ENCODE measurements around the gene MLLT3.

The MLLT3 gene

DNA sequence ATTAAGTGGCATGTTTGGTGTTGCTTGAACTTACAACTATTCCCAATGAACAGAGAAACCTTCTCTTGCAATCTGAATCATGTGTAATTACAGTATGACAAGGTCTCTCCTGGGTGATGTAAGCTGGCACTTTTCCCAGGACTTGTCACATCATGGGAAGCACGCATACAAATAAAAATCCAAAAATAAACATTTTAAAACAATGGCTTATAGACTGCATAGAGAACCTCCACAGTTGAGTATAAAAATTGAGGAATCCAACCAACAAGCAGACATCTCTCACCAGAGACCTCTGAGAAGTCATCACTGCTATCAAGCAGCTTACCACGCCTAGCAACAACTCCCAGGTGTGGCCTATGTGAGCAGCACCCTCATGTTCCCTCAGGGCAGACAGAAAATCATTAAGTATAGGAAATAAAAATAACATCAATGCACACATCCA, 3.9 kb downstream of the MLLT3 start:
- TF ChIP-seq, protein P1, sequence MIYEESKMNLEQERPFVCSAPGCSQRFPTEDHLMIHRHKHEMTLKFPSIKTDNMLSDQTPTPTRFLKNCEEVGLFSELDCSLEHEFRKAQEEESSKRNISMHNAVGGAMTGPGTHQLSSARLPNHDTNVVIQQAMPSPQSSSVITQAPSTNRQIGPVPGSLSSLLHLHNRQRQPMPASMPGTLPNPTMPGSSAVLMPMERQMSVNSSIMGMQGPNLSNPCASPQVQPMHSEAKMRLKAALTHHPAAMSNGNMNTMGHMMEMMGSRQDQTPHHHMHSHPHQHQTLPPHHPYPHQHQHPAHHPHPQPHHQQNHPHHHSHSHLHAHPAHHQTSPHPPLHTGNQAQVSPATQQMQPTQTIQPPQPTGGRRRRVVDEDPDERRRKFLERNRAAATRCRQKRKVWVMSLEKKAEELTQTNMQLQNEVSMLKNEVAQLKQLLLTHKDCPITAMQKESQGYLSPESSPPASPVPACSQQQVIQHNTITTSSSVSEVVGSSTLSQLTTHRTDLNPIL (CRISPR knock-in tag; IDR thresholded peaks at IDR 0.05; ENCODE audit: low read depth), result no peak
- TF ChIP-seq OSR1 (CRISPR knock-in tag; IDR thresholded peaks at IDR 0.05) (no peak), RARB (CRISPR knock-in tag; IDR thresholded peaks at IDR 0.05) (no peak), CSRNP3 (CRISPR knock-in tag; IDR thresholded peaks at IDR 0.05) (no peak), ZFP3 (CRISPR knock-in tag; IDR thresholded peaks at IDR 0.05) (no peak), PATZ1 (CRISPR knock-in tag; IDR thresholded peaks at IDR 0.05; ENCODE audit: borderline replicate concordance) (no peak), GLIS3 (CRISPR knock-in tag; IDR thresholded peaks at IDR 0.05) (no peak), POU6F1 (CRISPR knock-in tag; IDR thresholded peaks at IDR 0.05; ENCODE audit: borderline replicate concordance, low read depth) (no peak), ZNF565 (CRISPR knock-in tag; conservative IDR thresholded peaks at IDR 0.05; ENCODE audit: low read depth) (no peak), BACH2 (CRISPR knock-in tag; IDR thresholded peaks at IDR 0.05; ENCODE audit: borderline replicate concordance) (no peak), ESRRG (CRISPR knock-in tag; IDR thresholded peaks at IDR 0.05) (no peak), ISL1 (CRISPR knock-in tag; IDR thresholded peaks at IDR 0.05) (no peak), ZNF70 (CRISPR knock-in tag; IDR thresholded peaks at IDR 0.05) (no peak)
- TF ChIP-seq, protein P2, sequence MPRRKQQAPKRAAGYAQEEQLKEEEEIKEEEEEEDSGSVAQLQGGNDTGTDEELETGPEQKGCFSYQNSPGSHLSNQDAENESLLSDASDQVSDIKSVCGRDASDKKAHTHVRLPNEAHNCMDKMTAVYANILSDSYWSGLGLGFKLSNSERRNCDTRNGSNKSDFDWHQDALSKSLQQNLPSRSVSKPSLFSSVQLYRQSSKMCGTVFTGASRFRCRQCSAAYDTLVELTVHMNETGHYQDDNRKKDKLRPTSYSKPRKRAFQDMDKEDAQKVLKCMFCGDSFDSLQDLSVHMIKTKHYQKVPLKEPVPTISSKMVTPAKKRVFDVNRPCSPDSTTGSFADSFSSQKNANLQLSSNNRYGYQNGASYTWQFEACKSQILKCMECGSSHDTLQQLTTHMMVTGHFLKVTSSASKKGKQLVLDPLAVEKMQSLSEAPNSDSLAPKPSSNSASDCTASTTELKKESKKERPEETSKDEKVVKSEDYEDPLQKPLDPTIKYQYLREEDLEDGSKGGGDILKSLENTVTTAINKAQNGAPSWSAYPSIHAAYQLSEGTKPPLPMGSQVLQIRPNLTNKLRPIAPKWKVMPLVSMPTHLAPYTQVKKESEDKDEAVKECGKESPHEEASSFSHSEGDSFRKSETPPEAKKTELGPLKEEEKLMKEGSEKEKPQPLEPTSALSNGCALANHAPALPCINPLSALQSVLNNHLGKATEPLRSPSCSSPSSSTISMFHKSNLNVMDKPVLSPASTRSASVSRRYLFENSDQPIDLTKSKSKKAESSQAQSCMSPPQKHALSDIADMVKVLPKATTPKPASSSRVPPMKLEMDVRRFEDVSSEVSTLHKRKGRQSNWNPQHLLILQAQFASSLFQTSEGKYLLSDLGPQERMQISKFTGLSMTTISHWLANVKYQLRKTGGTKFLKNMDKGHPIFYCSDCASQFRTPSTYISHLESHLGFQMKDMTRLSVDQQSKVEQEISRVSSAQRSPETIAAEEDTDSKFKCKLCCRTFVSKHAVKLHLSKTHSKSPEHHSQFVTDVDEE (CRISPR knock-in tag; IDR thresholded peaks at IDR 0.05), result no peak

DNA sequence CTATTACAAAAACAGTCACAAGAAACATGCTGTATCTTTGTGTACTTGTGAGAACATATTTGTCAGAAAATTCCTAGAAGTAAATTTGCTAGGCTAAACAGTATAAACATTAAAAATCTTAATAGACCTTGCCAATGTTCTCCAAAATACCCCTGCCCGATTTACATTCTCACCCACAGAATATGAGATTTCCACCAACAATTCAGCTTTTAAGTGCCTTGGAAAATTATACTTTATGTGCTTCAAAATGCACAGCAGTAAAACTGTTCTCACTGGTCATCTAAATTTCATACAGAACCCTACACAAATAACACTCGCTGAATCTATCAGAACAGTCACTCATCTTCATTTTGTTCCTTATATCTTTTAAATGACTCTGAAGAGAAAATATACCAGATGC, 5.5 kb downstream of the MLLT3 start:
- no peak for ATAC-seq
- TF ChIP-seq ZC3H10 (CRISPR knock-in tag; IDR thresholded peaks at IDR 0.05) (no peak), TCF4 (CRISPR knock-in tag; IDR thresholded peaks at IDR 0.05; ENCODE audit: borderline replicate concordance) (no peak), ZNF565 (CRISPR knock-in tag; conservative IDR thresholded peaks at IDR 0.05; ENCODE audit: low read depth) (no peak), POU6F1 (CRISPR knock-in tag; IDR thresholded peaks at IDR 0.05; ENCODE audit: borderline replicate concordance, low read depth) (no peak), ZNF8 (CRISPR knock-in tag; IDR thresholded peaks at IDR 0.05) (no peak), SNAI2 (CRISPR knock-in tag; IDR thresholded peaks at IDR 0.05) (no peak), ARNTL (CRISPR knock-in tag; IDR thresholded peaks at IDR 0.05; ENCODE audit: borderline replicate concordance, low read depth) (no peak), CSDC2 (CRISPR knock-in tag; IDR thresholded peaks at IDR 0.05) (no peak), ISL1 (CRISPR knock-in tag; IDR thresholded peaks at IDR 0.05) (no peak), ZFP30 (CRISPR knock-in tag; IDR thresholded peaks at IDR 0.05) (no peak), ZNF70 (CRISPR knock-in tag; IDR thresholded peaks at IDR 0.05) (no peak), RARB (CRISPR knock-in tag; IDR thresholded peaks at IDR 0.05) (no peak), GLIS3 (CRISPR knock-in tag; IDR thresholded peaks at IDR 0.05) (no peak), PATZ1 (CRISPR knock-in tag; IDR thresholded peaks at IDR 0.05; ENCODE audit: borderline replicate concordance) (no peak)
- TF ChIP-seq, protein P2 (CRISPR knock-in tag; IDR thresholded peaks at IDR 0.05), result no peak
- TF ChIP-seq, protein P1 (CRISPR knock-in tag; IDR thresholded peaks at IDR 0.05; ENCODE audit: low read depth), result no peak

More for the DNA sequence above, 3.9 kb downstream of the MLLT3 start:
- ATAC-seq, result no peak

Data from SK-N-SH treated with all-trans-retinoic acid at 6 μM for 48 hours (cell line).